ENCODE results near the gene COL4A1. TPM values are rescaled to one million over a fixed set of nuclear protein-coding genes. Genes with fewer than 3 reads are reported as not detected.

COL4A1 gene
- total RNA-seq, 1 experiment from 2014 or later: not detected

DNA sequence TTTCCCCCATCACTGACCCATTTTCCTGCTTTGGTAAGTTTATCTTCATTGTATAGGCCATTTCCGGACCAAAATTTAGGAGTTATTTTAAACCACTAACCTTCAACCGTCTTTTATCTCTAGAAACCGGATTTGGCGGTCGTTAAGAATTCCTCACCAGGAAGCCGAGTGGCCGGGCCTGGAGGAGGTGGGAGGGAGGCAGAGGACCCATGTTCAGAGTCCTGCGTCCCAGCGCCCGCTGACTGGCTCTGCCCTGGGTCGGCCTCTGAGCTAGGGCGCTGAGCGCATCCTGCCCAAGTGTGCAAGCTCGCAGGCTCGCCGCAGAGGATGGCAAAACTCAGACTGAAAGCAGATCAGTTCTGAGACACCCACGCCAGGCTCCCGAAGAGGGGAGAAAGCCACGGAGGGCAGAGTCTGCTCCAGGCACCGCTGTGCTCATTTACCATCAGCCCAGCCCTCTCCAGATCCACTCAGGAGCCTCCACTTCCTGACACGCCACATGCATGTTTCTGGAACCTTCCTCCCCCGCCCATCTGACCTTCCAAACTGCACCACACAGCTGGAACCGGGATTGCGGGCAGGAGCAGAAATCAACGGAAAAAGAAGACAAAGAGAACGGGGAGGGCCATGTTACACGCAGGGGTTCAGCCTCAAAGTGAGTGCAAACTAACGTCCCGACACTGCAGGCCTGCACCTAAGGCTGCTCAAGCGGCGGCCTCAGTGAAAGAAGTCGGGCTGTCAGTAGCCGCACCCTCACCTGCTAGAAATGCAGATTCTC lies 8.3 kb downstream of the COL4A1 start:
- no peak overlapping the region for H3K4me2 ChIP-seq (ENCODE audit: low read depth, low read length, poor library complexity, severe bottlenecking)
- no peak overlapping the region for H3K27ac ChIP-seq (ENCODE audit: low read length)

GRCh38 chr13:110297766-110298504 lies 9.0 kb downstream of the COL4A1 start:
- Histone ChIP-seq H3K27ac (ENCODE audit: low read length) (no peak overlapping the region), H4K20me1 (ENCODE audit: insufficient read depth, low read depth, low read length) (no peaks in the 10 kb centered on the region), H3K4me2 (ENCODE audit: low read depth, low read length, poor library complexity, severe bottlenecking) (no peak overlapping the region), H3K9me2 (replicated peaks; ENCODE audit: insufficient read depth, low read length) (no peaks in the 10 kb centered on the region), H2AFZ (ENCODE audit: low read length) (no peak overlapping the region), H3K4me1 (ENCODE audit: low read length) (no peaks in the 10 kb centered on the region), H3K79me2 (ENCODE audit: low read length) (no peaks in the 10 kb centered on the region), H3K9me3 (ENCODE audit: low read length) (no peaks in the 10 kb centered on the region), H3K36me3 (ENCODE audit: insufficient read depth, low read length) (no peaks in the 10 kb centered on the region), H3K27me3 (ENCODE audit: low read length) (no peaks in the 10 kb centered on the region), H3K4me3 (ENCODE audit: low read length) (no peak overlapping the region), H3K9ac (ENCODE audit: low read length) (no peak overlapping the region)
- DNase-seq: no peak

More for the DNA sequence above, 8.3 kb downstream of the COL4A1 start:
- Histone ChIP-seq H4K20me1 (ENCODE audit: insufficient read depth, low read depth, low read length) (no peaks in the 10 kb centered on the region), H3K36me3 (ENCODE audit: insufficient read depth, low read length) (no peaks in the 10 kb centered on the region), H3K27me3 (ENCODE audit: low read length) (no peaks in the 10 kb centered on the region), H3K9ac (ENCODE audit: low read length) (no peak overlapping the region), H3K9me2 (replicated peaks; ENCODE audit: insufficient read depth, low read length) (no peaks in the 10 kb centered on the region), H3K4me1 (ENCODE audit: low read length) (no peaks in the 10 kb centered on the region), H3K79me2 (ENCODE audit: low read length) (no peaks in the 10 kb centered on the region), H3K9me3 (ENCODE audit: low read length) (no peaks in the 10 kb centered on the region), H3K4me3 (ENCODE audit: low read length) (no peak overlapping the region), H2AFZ (ENCODE audit: low read length) (no peak overlapping the region)
- DNase-seq: no peak

- Histone ChIP-seq H4K20me1 (ENCODE audit: insufficient read depth, low read depth, low read length) (no peaks in the 10 kb centered on the region), H2AFZ (ENCODE audit: low read length) (no peak overlapping the region), H3K4me1 (ENCODE audit: low read length) (no peaks in the 10 kb centered on the region), H3K27me3 (ENCODE audit: low read length) (no peaks in the 10 kb centered on the region), H3K36me3 (ENCODE audit: insufficient read depth, low read length) (no peaks in the 10 kb centered on the region), H3K4me3 (ENCODE audit: low read length) (no peak overlapping the region), H3K9me2 (replicated peaks; ENCODE audit: insufficient read depth, low read length) (no peaks in the 10 kb centered on the region), H3K9me3 (ENCODE audit: low read length) (no peaks in the 10 kb centered on the region), H3K9ac (ENCODE audit: low read length) (no peak overlapping the region), H3K27ac (ENCODE audit: low read length) (no peak overlapping the region), H3K79me2 (ENCODE audit: low read length) (no peaks in the 10 kb centered on the region), H3K4me2 (ENCODE audit: low read depth, low read length, poor library complexity, severe bottlenecking) (no peak overlapping the region)
- no peak for DNase-seq
These were observed 9.9 kb downstream of the COL4A1 start for GRCh38 chr13:110297011-110297410.

DNA sequence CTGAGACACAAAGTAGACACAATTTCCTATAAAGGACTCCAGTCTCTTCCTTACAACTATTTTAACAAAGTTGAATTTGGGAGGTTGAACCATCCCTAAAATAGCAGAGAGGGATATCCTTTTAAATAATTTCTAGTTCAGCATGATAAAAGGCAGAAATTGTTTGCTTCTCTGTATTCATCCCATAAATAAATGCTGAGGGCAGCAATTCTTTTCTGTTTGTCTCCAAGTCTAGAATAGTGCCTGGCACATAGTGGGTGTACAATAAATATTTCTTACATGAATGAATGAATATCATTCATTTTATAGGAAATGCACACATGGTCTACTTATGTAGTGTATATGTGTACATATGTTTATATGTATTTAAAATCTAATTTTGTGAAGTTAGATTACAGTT lies 12.3 kb downstream of the COL4A1 start:
- H2AFZ ChIP-seq (ENCODE audit: low read length): no peak overlapping the region
- no peak overlapping the region for H3K4me3 ChIP-seq (ENCODE audit: low read length)
- no peaks in the 10 kb centered on the region for H3K36me3 ChIP-seq (ENCODE audit: insufficient read depth, low read length)
- no peaks in the 10 kb centered on the region for H3K9me2 ChIP-seq (replicated peaks; ENCODE audit: insufficient read depth, low read length)
- H3K9me3 ChIP-seq (ENCODE audit: low read length): no peaks in the 10 kb centered on the region
- H3K4me1 ChIP-seq (ENCODE audit: low read length): no peaks in the 10 kb centered on the region
- no peak overlapping the region for H3K27ac ChIP-seq (ENCODE audit: low read length)
- H3K27me3 ChIP-seq (ENCODE audit: low read length): no peaks in the 10 kb centered on the region
- H3K79me2 ChIP-seq (ENCODE audit: low read length): no peaks in the 10 kb centered on the region
- no peak overlapping the region for H3K4me2 ChIP-seq (ENCODE audit: low read depth, low read length, poor library complexity, severe bottlenecking)
- no peak for DNase-seq
- H3K9ac ChIP-seq (ENCODE audit: low read length): no peak overlapping the region
- H4K20me1 ChIP-seq (ENCODE audit: insufficient read depth, low read depth, low read length): no peaks in the 10 kb centered on the region

- no peaks in the 10 kb centered on the region for H3K4me1 ChIP-seq (ENCODE audit: low read length)
- no peak overlapping the region for H3K4me2 ChIP-seq (ENCODE audit: low read depth, low read length, poor library complexity, severe bottlenecking)
- H3K9ac ChIP-seq (ENCODE audit: low read length): no peak overlapping the region
- no peaks in the 10 kb centered on the region for H3K9me3 ChIP-seq (ENCODE audit: low read length)
- no peaks in the 10 kb centered on the region for H4K20me1 ChIP-seq (ENCODE audit: insufficient read depth, low read depth, low read length)
- no peak for DNase-seq
- H3K79me2 ChIP-seq (ENCODE audit: low read length): no peaks in the 10 kb centered on the region
- H2AFZ ChIP-seq (ENCODE audit: low read length): no peak overlapping the region
- H3K27ac ChIP-seq (ENCODE audit: low read length): no peak overlapping the region
- H3K27me3 ChIP-seq (ENCODE audit: low read length): no peaks in the 10 kb centered on the region
- H3K9me2 ChIP-seq (replicated peaks; ENCODE audit: insufficient read depth, low read length): no peaks in the 10 kb centered on the region
- H3K36me3 ChIP-seq (ENCODE audit: insufficient read depth, low read length): no peaks in the 10 kb centered on the region
- H3K4me3 ChIP-seq (ENCODE audit: low read length): no peak overlapping the region
These were observed 12.8 kb downstream of the COL4A1 start for GRCh38 chr13:110294146-110294545.

DNA sequence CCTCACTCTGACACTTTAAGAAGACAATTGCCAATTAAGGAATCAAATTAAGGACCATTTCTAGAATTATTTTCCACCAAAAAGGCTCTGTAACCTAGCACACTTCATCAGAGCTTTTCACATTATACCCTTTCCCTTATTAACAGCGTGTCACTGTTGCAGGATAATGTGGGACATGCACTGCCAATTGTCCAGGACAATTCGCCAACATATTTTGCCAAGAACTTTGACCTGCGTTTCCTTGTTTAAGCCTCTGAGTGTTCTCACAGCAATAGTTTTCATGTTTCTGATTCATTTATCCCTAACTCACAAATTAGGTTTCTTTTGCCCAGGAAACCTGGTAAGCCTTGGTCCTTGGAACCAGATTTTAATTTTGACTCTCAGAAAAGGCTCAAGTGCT lies 13.3 kb downstream of the COL4A1 start:
- Histone ChIP-seq H3K4me2 (ENCODE audit: low read depth, low read length, poor library complexity, severe bottlenecking) (no peak overlapping the region), H2AFZ (ENCODE audit: low read length) (no peak overlapping the region), H3K27ac (ENCODE audit: low read length) (no peak overlapping the region), H3K4me3 (ENCODE audit: low read length) (no peak overlapping the region), H3K9ac (ENCODE audit: low read length) (no peak overlapping the region), H3K4me1 (ENCODE audit: low read length) (no peaks in the 10 kb centered on the region), H3K9me3 (ENCODE audit: low read length) (no peaks in the 10 kb centered on the region), H3K27me3 (ENCODE audit: low read length) (no peaks in the 10 kb centered on the region), H3K9me2 (replicated peaks; ENCODE audit: insufficient read depth, low read length) (no peaks in the 10 kb centered on the region), H3K36me3 (ENCODE audit: insufficient read depth, low read length) (no peaks in the 10 kb centered on the region), H4K20me1 (ENCODE audit: insufficient read depth, low read depth, low read length) (no peaks in the 10 kb centered on the region), H3K79me2 (ENCODE audit: low read length) (no peaks in the 10 kb centered on the region)
- DNase-seq: no peak

GRCh38 chr13:110293037-110293436 lies 13.9 kb downstream of the COL4A1 start:
- Histone ChIP-seq H3K4me1 (ENCODE audit: low read length) (no peaks in the 10 kb centered on the region), H3K4me3 (ENCODE audit: low read length) (no peak overlapping the region), H3K4me2 (ENCODE audit: low read depth, low read length, poor library complexity, severe bottlenecking) (no peak overlapping the region), H3K9me2 (replicated peaks; ENCODE audit: insufficient read depth, low read length) (no peaks in the 10 kb centered on the region), H3K27me3 (ENCODE audit: low read length) (no peaks in the 10 kb centered on the region), H3K79me2 (ENCODE audit: low read length) (no peaks in the 10 kb centered on the region), H3K9ac (ENCODE audit: low read length) (no peak overlapping the region), H3K27ac (ENCODE audit: low read length) (no peak overlapping the region), H2AFZ (ENCODE audit: low read length) (no peak overlapping the region), H3K9me3 (ENCODE audit: low read length) (no peaks in the 10 kb centered on the region), H4K20me1 (ENCODE audit: insufficient read depth, low read depth, low read length) (no peaks in the 10 kb centered on the region), H3K36me3 (ENCODE audit: insufficient read depth, low read length) (no peaks in the 10 kb centered on the region)
- no peak for DNase-seq

DNA sequence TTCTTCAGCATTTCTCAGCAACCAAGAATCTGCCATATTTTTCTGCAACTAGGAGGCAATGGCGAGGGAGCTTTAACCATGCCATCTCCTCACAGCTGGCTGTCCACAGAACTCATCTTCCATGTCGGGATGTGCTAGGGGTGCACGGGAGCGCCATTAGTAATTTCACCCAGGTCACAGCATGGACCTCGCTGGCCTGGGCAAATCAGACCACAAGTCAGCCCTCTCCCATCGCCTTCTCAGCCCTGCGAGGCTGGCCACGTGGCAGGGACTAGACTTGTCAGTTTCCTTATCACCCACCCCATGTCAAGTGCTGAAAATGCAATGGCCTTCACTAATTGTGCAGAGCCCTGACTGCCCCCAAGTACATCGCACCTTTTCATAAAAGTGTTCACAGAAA lies 15.7 kb downstream of the COL4A1 start:
- Histone ChIP-seq H3K27ac (ENCODE audit: low read length) (no peak overlapping the region), H3K27me3 (ENCODE audit: low read length) (no peaks in the 10 kb centered on the region), H3K36me3 (ENCODE audit: insufficient read depth, low read length) (no peaks in the 10 kb centered on the region), H3K9me3 (ENCODE audit: low read length) (no peaks in the 10 kb centered on the region), H3K4me3 (ENCODE audit: low read length) (no peak overlapping the region), H3K79me2 (ENCODE audit: low read length) (no peaks in the 10 kb centered on the region), H3K4me1 (ENCODE audit: low read length) (no peaks in the 10 kb centered on the region), H4K20me1 (ENCODE audit: insufficient read depth, low read depth, low read length) (no peaks in the 10 kb centered on the region), H3K4me2 (ENCODE audit: low read depth, low read length, poor library complexity, severe bottlenecking) (no peak overlapping the region), H2AFZ (ENCODE audit: low read length) (no peak overlapping the region), H3K9me2 (replicated peaks; ENCODE audit: insufficient read depth, low read length) (no peaks in the 10 kb centered on the region), H3K9ac (ENCODE audit: low read length) (no peak overlapping the region)
- no peak for DNase-seq

Measured in Karpas-422 (cell line).